Testis (tissue), 3 donors: ENCODE results near the gene FILIP1L. TPM values are rescaled to one million over a fixed set of nuclear protein-coding genes. Genes with fewer than 3 reads are reported as not detected.
"Not testable (repeated sequence)": the region's sequence is repeated elsewhere in the genome, so short reads cannot be mapped to it uniquely, and the experiment has no call there.

ENCODE experiments used
- DNase-seq: peaks from one replicate; pipeline ENCODE4 v3.0.0-alpha.2; 2019
- H3K27ac ChIP-seq, 2 donors: fragments of 200-600 bp; sonication (generic); one replicate each; pipeline ENCODE4 v1.5.1; 2019
- H3K27me3 ChIP-seq: fragments of 200-600 bp; sonication (generic); one replicate; pipeline ENCODE4 v1.5.1; 2019
- H3K36me3 ChIP-seq: fragments of 200-600 bp; sonication (generic); one replicate; pipeline ENCODE4 v1.5.1; 2017; ENCODE audit warnings: low read depth; ENCODE audit errors: missing control alignments
- H3K4me1 ChIP-seq: fragments of 200-600 bp; sonication (generic); one replicate; pipeline ENCODE4 v1.5.1; 2019
- H3K4me3 ChIP-seq, 2 donors: fragments of 200-600 bp; sonication (generic); one replicate each; pipeline ENCODE4 v1.5.1; 2017 to 2019
- H3K9me3 ChIP-seq: fragments of 200-600 bp; sonication (generic); one replicate; pipeline ENCODE4 v1.5.1; 2017
- CTCF ChIP-seq, 3 experiments: fragments of 450-650 bp in 2 of 3; fragments of 200-600 bp in 1 of 3; sonication (generic) in 1 of 3; IDR thresholded peaks; one replicate each; pipeline ENCODE4 v1.5.1; 2016 to 2019; ENCODE audit warnings: antibody characterized with exemption in 3 of 3, mild to moderate bottlenecking in 2 of 3, moderate library complexity in 1 of 3
- POLR2A ChIP-seq: fragments of 450-650 bp; IDR thresholded peaks from one replicate; pipeline ENCODE4 v1.6.1; 2017; ENCODE audit warnings: antibody characterized with exemption, mild to moderate bottlenecking, moderate library complexity
- WGBS, 2 donors: methylation state at CpG; one replicate each; pipeline ENCODE4 v1.1.5; 2018; 5-methylcytosine and 5-hydroxymethylcytosine counted together
- intact Hi-C: fragments of 100-400 bp; cut with DNase I; formaldehyde crosslinking; loops from one replicate; pipeline ENCODE4 v1.15.1; 2023; ENCODE audit warnings: low total_unique reads
- polyA plus RNA-seq: library from polyadenylated mRNA; stranded (reverse); fragments of 350-450 nt; fragmentation: Illumina TruSeq; extraction: RNeasy Lipid Tissue Mini Kit (QIAGEN cat#74804); gene quantifications from one replicate; pipeline ENCODE4 v1.2.3, GENCODE V29; 2014; ENCODE audit warnings: low read depth, low replicate concordance; ENCODE audit not compliant: insufficient read depth
- total RNA-seq, 2 donors: library from RNA; depleted of rRNA; stranded (reverse); fragments of >200 nt; gene quantifications; one replicate each; pipeline ENCODE4 v1.2.3, GENCODE V29; 2016

Gene FILIP1L
- total and polyA plus RNA-seq, 3 donors from 2014 or later, result 16.5 to 20.1 (median 16.7) TPM

DNA sequence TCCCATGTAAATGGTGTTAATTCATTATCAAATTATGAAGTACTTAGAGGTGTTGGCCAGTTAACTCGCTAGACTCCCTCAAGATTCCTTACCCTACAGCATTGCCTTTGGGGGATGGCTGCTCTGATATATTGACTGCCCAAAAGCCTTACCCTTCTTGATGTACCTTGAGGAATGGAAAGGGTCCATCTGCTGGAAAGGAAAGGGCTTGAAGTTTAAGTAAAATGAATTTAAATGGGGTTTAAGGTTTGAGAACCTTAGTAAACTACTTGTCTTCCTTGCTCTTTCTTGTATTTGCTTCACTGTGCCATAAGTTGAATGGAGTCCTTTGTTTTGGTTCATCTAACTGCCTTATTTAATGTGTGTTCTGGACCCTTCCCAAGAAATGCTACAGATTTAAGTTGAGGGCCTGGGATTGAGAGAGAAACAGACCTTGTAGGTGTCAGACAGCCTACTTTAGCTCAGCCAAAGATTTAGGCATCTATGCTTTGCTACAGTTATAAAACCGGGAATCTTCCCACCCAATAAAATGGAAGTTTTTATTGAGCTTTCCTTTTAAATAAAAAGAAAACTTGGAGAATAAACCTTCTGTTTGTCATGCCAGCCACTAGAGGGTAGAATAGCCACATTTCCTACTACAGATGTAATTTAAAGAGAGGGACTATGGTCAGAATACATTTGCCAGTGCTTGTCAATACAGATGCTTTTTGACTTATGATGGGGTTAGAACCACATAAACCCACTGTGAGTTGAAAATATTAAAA, 271.3 kb downstream of the FILIP1L start:
- Histone ChIP-seq H3K36me3 (no peaks in the 10 kb centered on the region), H3K4me3 (no peak overlapping the region), H3K9me3 (no peaks in the 10 kb centered on the region), H3K27me3 (no peaks in the 10 kb centered on the region), H3K4me1 (peaks cover 3% of the 10 kb centered on the region), H3K27ac (peak overlapping the region in 1 of 2 donors; percentile 71)
- TF ChIP-seq CTCF (IDR thresholded peaks at IDR 0.05), result peak; percentile 61 to 76 (median 70)
- no peak for TF ChIP-seq POLR2A
- no peak for DNase-seq
- WGBS, 2 donors, result 50 to 58% methylated on average over 2 of the region's 2 CpGs
- intact Hi-C loops, result no loop called here

DNA sequence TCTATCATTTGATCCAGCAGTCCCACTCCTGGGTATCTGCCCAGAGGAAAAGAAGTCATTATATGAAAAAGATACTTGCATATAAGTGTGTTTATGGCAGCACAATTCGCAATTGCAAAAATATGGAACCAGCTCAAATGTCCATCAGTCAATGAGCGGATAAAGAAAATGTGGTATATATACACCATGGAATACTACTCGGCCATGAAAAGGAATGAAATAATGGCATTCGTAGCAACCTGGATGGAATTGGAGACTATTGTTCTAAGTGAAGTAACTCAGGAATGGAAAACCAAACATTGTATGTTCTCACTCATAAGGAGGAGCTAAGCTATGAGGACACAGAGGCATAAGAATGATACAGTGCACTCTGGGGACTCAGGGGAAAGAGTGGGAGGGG, 272.4 kb downstream of the FILIP1L start:
- WGBS, 2 donors, result 92 to 95% methylated on average over 4 of the region's 4 CpGs
- intact Hi-C loops, H3K4me3 ChIP-seq, DNase-seq, H3K27ac ChIP-seq, H3K36me3 ChIP-seq, H3K27me3 ChIP-seq, H3K4me1 ChIP-seq, H3K9me3 ChIP-seq: not testable (repeated sequence)

DNA sequence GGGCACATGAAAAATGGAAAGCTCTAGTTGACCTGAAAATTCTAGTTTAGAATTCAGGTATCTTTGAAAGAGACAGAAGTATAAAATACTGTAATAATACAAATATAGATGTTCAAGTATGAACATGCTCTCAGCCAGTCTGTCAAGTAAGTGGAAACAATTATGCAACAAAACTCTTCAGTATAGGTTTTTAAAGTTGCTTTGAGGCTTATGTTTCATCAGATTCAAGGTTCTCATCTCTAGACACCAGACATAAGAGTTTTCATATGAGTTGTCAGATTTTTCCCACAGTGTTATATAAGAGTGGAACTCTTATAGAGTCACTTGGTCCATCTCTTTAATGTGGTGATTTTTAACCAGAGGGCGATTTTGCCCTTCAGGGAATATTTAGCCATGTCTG, 274.7 kb downstream of the FILIP1L start:
- Histone ChIP-seq H3K4me3 (no peak overlapping the region), H3K9me3 (no peaks in the 10 kb centered on the region), H3K27me3 (no peaks in the 10 kb centered on the region), H3K4me1 (peaks cover 3% of the 10 kb centered on the region), H3K27ac (no peak overlapping the region), H3K36me3 (no peaks in the 10 kb centered on the region)
- DNase-seq, result no peak
- 94 to 95% methylated on average over 1 of the region's 1 CpG for WGBS, 2 donors
- TF ChIP-seq POLR2A, result no peak
- intact Hi-C loops, result no loop called here

DNA sequence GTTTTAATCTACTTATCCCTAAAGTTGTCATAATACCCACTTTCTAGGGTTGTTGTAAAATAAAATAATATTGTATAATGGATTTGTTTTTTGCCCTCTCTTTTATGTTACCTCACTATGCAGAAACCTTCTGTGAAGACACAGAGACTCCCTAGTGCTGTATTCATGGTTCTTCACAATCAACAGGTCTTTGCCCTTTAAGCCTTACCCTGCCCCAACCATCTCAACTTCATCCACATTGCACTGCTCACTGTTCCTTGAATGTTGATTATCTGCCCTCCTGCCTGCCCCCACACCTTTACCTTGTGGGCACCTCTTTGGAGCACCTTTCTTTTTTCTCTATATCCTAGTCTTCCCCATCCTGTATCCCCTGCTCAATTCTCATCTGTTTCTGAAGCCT, 275.5 kb downstream of the FILIP1L start:
- Histone ChIP-seq H3K36me3 (no peaks in the 10 kb centered on the region), H3K27ac (no peak overlapping the region), H3K4me3 (no peak overlapping the region), H3K4me1 (peaks cover 3% of the 10 kb centered on the region), H3K9me3 (no peaks in the 10 kb centered on the region), H3K27me3 (no peaks in the 10 kb centered on the region)
- no peak for DNase-seq
- intact Hi-C loops, result no loop called here
- TF ChIP-seq CTCF (IDR thresholded peaks at IDR 0.05), result no peak
- no peak for TF ChIP-seq POLR2A

DNA sequence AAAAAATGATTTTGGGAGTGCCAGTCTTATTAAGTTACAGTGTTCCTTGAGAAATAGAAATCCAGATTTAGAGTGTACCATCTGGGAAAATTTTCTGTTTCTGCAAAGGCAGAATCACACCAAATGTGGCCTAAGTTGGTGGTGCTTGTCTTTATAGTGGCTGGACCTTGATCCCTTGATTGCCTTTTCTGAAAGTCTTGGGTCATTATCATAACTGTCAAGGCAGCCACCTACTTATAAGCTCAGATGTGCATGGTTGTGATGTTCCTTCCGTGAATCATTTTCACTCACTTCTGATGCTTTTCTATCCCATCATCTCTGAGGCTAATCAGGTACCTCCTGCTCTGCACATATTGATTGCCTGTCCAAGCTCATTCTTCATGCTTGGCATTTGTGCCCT, 276.6 kb downstream of the FILIP1L start:
- TF ChIP-seq POLR2A (no peak), CTCF (IDR thresholded peaks at IDR 0.05) (no peak)
- H3K27ac ChIP-seq, result no peak overlapping the region
- H3K36me3 ChIP-seq, result no peaks in the 10 kb centered on the region
- intact Hi-C loops, result no loop called here
- no peaks in the 10 kb centered on the region for H3K27me3 ChIP-seq
- no peak overlapping the region for H3K4me3 ChIP-seq
- H3K4me1 ChIP-seq, result no peaks in the 10 kb centered on the region
- no peaks in the 10 kb centered on the region for H3K9me3 ChIP-seq
- 91 to 95% methylated on average over 1 of the region's 1 CpG for WGBS, 2 donors
- no peak for DNase-seq

DNA sequence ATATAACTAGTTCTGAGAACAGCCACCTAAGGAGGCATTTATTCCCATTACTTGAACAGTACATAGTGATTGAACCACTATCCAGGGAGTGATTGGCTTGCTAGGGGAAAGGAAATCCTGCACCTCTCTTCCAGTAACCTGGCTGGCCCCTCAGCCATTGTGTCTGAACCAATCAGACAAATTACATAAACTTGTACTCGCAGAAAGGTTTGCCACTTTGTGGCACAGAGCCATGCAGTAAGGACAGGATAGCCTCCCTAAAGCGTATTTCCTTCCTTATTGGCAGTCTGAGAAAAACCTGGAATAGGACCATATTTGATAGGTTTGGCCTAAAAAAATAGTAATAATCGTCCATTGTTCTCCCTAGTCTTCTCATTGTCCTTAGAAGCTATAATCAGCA, 277.6 kb downstream of the FILIP1L start:
- no peak for TF ChIP-seq CTCF (IDR thresholded peaks at IDR 0.05)
- no peak for TF ChIP-seq POLR2A
- Histone ChIP-seq H3K4me1 (no peaks in the 10 kb centered on the region), H3K4me3 (no peak overlapping the region), H3K27me3 (no peaks in the 10 kb centered on the region), H3K9me3 (no peaks in the 10 kb centered on the region), H3K36me3 (no peaks in the 10 kb centered on the region), H3K27ac (no peak overlapping the region)
- intact Hi-C loops, result no loop called here
- DNase-seq, result no peak
- WGBS, 2 donors, result 57 to 59% methylated on average over 3 of the region's 3 CpGs
